GM18502 (cell line): ENCODE results near the gene ACER1.

Experiments
- ATAC-seq: cut with Tn5 transposase; IDR thresholded peaks from one replicate; pipeline ENCODE4 v1.9.1; 2021; ENCODE audit warnings: mild to moderate bottlenecking; ENCODE audit not compliant: unreplicated experiment, poor library complexity

Gene ACER1

DNA sequence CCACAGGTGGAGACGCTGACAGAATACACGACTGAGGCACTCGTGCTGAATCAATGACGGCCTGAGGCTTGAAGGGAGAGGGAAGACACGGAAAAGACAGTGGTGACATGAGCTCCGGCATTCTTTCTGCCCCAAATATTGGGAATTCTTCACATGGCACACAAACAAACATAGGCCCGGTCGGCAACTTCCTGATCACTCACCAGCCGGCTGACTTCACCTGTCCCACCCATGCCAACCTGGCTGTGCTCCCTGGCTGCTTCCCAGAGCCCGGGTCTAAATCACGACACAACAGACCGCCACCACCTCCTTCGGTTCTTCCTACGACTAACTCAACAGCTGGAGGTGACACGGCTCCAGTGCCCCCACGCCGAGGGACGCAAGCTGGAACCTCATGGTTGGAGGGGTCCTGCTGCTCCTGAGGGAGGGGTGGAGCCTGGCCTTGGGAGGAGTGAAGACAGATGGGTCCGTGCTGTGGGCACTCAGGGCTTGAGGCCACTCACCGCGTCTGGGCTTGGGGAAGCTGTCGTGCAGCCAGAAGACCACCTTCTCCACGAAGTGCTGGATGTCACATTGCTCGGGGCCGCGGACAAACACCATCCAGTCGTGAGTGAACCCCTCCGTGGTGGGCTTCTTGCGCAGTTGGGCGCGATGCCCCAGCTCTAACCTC is 63.2 kb downstream of the ACER1 start:
- no peak for ATAC-seq

DNA sequence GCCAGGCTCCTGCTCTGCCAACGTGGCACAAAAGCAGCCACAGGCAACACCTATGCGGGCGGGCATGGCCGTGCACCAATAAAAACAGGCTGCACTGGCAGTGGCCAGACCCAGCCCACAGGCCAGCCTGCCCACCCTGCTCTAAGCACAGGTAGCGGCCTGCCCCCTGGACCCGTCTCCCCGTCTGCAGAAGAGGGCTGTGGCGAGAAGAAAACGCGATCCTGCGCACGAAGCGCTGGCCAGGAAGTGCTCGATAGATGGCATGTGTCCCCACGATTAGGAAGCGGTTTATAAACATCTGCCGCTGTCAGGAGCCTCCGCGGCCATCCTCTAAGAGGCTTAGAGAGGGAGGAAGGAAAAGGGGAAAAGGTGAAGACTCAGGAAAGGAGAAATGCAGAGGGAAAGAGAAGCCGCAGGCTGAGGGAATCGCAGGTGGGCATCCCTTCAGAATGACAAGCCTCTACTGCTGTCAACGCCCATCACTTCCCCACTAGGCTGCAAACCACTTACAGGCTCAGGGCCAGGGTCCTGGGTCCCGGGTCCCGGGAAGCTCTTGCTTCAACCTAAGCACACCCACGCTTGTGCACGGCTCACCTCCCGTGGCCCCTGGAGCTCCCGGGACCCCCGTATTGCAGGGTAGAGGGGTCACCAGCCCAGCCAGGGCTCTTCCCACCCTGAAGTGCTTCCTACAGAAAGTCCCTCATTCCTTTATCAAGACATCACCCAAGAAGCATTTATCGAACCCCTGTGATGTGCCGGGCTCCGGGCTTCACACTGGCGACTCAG is 64.1 kb downstream of the ACER1 start:
- ATAC-seq: no peak

- ATAC-seq: no peak
Measured at GRCh38 chr19:6268382-6268771, 65.0 kb downstream of the ACER1 start.

GRCh38 chr19:6267552-6268381 is 65.6 kb downstream of the ACER1 start:
- no peak for ATAC-seq

- no peak for ATAC-seq
Measured at GRCh38 chr19:6264803-6265202, 68.6 kb downstream of the ACER1 start.

DNA sequence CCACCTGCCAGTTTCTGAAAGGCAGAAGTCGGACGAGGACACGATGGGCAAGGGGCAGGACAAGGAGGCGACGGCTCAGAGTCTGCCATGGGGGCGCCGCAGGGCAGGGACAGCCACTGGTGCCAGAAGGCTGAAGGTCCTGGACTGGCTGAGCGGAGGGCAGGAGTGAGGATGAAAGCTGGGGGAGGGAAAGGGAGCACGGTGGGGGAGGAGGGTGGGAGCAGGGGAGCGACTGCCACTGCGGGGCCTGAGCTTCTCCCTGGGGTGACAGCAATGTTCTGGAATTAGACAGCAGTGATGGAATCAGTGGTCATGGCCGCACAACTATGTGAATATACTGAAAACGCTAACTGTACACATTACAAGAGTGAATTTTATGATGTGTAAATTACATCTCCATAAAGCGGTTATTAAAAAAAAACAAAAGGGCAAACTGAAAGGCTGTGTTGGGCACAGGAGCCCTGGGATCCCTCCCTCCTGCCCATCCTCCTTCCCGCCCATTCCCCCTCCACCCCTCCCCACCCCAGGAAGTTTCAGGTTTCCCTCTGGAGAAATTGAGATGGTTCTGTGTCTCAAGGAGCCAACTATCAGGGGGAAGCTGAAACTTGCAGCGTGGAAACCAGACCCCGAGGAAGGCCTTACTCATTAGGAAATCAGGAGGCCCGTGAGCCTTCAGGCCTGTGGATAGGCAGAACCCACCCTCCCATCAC is 69.5 kb downstream of the ACER1 start:
- ATAC-seq: no peak

- no peak for ATAC-seq
Measured at GRCh38 chr19:6263306-6263705, 70.1 kb downstream of the ACER1 start.

GRCh38 chr19:6262519-6262918 is 70.9 kb downstream of the ACER1 start:
- ATAC-seq: no peak

- no peak for ATAC-seq
Measured at GRCh38 chr19:6261883-6262282, 71.5 kb downstream of the ACER1 start.

DNA sequence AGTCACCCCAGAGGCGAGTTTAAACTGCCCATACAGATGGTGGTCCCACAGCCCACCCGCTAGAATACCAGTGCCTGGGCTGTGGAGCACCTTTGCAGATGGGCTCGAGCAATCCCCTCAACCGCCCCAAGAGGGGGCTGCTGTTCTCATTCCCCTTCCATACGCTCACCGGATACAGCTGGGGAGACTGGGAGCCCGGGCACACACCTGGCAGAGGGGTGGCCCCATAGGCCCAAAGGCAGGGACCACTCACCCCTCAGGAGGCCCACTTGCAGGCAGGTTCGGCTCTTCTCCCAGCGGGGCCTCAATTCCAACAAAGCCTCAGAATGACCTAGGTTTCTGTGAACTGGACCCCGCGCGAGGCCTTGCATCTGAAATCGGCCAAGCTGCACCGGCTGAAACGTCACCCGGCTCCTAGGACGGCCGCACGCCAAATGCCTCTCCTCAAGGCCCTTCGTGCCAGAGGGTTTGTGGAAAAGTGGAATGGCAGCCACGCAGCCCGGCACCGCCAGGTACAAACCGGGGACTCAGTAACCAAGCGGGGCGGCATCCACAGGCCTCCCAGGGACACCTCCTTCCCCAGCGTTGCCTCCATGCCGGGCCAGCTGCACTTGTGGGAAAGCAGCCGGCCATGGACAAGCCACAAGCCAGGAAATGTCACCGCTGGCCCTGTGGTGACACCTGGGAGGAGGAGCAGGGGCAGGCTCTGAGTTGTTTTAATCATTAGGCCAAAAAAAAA is 72.3 kb downstream of the ACER1 start:
- ATAC-seq: no peak

- ATAC-seq: no peak
Measured at GRCh38 chr19:6260376-6260775, 73.0 kb downstream of the ACER1 start.

- ATAC-seq: no peak
Measured at GRCh38 chr19:6259312-6259861, 74.0 kb downstream of the ACER1 start.

DNA sequence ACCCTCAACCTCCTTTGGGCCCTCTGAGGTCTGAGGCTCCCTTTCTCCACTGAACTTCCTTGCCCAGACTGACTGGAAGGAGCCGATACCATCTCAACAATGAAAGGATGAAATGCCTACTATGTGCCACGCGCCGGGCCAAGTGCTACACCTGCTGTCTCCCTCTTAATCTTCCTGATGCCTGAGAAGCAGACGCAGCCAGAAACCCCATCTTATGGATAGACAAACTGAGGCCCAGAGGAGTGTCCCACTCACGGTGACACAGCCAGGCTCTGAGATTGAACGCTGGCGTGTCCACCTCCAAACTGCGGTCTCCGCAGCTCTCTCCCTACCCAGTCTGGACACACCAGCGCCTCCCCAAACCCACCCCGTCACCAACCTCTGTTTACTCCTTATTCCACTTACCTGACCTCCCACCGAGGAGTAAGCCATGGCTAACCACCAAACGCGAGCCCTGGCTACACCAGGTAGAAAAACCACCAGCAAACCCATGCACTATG is 74.5 kb downstream of the ACER1 start:
- no peak for ATAC-seq
